ENCODE measurements around the gene SPRR3.

Gene SPRR3, protein sequence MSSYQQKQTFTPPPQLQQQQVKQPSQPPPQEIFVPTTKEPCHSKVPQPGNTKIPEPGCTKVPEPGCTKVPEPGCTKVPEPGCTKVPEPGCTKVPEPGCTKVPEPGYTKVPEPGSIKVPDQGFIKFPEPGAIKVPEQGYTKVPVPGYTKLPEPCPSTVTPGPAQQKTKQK

DNA sequence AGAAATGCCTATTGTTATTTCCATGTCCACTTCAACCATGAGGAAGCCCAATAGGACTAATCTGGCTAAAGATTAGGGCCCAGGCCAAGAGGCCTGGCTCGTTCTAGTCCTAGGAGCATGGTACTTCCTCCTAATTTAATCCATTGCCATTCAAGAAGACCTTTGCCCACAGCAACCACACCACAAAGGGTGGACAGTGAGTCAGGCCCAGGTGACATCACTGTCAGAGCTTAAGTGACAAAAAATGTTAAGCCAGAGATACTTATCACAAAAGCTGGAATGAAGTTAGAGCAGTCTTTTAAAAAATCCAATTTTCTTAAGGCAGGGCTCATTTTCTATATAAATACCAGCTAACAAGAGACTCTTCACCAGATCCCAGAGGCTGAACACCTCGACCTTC lies at the start of gene SPRR3:
Gene SPRR3, plus strand, starts transcription at position 368 of the 400 bp plus-strand sequence. CDS start 1,272 bp downstream, outside the sequence.
- DNase-seq (ENCODE audit: low read depth in 2 of 2, low spot score in 1 of 2), result no peak

DNA sequence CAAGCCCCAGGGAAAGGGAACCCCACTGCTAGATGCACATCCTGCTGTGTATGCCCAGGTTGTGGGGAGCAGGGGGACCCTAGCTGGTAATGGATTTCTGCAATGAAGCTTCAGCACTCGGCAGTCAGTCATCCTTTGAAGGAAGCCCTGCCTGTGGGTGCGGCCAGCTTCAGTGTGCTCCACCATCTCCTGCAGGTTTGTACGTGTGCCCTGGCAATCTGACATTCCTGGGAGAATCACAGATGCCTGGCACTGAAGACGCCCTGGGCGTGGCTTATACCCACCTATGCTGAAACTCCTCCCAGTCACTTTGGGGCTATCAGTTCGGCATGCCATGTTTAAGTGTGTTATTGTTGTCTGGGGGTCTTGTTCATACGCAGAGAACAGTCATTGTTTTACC lies 47.8 kb upstream of the SPRR3 start:
- DNase-seq (ENCODE audit: low read depth in 2 of 2, low spot score in 1 of 2), result no peak

DNA sequence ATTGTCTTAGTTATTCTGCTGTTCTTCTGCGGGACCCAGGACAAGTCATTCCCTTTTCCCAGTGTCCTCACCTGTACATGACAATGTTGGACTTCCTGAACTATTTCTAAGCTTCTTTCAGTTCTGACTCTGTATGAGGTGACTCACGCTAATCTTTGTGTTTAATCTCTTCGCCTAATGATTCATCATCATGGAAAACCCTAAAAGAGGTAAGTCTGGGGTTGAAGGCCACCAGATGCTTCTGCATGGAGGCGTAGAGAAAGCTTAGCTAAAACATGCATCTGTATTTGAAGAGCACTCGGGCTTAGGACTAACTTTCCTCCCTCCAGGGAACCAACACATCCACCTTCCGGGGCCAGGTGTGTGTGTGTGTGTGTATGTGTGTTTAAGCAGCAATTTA lies 47.1 kb upstream of the SPRR3 start:
- DNase-seq (ENCODE audit: low read depth in 2 of 2, low spot score in 1 of 2), result no peak

DNA sequence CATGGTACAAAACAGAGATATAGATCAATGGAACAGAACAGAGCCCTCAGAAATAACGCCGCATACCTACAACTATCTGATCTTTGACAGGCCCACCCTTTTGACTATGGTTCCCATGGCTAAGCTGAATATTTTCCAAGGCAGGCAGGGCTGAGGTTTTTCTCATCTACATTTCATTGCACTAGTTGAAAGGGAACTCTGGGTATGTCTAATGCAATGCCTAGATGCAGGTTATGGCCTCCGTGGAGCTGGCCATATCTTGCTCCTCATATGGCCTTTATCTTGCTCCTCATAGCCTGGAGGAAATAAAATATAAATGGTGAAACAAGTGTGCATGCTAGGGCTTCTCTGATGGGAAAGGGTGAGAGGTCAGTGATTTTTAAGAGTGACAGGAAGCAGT lies 44.0 kb upstream of the SPRR3 start:
- no peak for DNase-seq (ENCODE audit: low read depth in 2 of 2, low spot score in 1 of 2)

DNA sequence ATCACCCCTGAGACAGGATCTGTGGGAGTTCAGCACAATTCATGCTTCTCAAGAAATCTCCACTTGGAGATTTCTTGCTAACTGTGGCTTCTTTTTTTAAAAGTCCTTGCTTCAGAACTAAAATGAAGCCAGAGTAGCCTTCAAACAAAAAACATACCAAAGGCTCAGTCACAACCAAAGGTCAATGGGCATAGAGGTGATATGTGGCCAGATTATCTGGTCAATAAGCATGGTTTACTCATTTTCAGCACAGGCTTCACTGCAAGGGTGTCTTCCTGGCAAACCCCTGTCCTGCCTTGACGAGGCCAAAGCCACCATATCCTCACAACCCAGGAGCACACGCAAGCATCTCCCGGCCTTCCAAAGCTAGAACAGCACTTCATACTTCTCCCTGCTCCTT lies 42.3 kb upstream of the SPRR3 start:
- no peak for DNase-seq (ENCODE audit: low read depth in 2 of 2, low spot score in 1 of 2)

DNA sequence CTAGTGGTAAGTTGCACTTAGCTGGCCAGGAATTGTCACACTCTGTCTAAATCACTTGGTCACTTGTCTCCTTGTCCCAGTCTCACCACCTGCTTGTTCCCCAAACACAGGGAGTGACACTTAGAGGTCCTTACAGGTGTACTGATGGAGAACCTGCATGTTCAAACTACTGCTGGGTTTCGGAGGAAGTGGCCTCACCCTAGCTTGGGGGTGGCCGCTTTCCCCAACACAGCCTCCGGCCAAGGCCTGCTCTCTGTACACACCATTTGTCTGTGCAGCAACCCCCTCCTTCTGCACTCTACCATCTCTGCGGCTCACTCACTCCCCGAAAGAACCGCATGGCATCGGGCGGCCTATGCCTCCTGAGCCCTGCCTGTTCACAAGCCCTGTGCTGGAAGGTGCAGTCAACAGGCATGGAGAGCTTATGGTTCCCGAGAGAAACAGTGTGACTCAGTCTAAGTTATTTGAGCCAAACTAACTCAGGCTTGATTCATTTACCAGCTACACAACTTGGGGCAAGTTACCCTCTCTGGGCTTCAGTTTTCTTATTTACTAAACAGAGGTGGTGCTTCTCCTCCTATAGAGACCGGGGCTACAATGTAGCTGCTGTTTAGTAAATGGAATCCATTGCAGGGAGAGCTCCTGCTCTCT lies 41.6 kb upstream of the SPRR3 start:
- DNase-seq (ENCODE audit: low read depth in 2 of 2, low spot score in 1 of 2), result no peak

DNA sequence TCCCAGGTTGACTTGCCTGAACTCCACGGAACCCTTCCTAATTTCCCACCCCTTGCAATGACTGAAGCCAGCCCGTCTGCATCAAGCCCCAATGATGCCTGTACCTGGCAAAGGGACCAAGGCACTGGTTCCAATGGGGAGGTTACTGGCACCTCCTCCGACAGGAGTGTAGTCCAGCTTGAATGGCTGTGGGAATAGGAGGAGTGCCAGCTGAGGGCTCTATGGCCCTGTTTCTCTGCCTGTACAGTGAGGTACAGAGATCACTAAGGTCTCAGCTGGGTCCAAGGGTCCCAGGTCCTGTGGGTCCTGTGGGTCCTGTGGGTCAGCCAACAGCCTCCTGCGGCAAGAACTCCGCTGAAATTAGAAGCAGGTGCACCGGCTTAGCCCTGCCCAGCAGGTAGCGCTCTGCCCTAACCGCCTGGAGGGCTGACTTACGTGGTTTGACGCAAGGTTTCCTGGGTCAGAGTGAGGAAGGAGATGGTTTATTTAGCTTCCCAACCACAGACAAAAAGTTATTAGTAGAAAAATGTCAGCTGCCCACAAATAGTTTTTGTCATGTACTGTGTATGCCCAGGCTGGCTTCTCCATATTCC lies 41.0 kb upstream of the SPRR3 start:
- no peak for DNase-seq (ENCODE audit: low read depth in 2 of 2, low spot score in 1 of 2)

DNA sequence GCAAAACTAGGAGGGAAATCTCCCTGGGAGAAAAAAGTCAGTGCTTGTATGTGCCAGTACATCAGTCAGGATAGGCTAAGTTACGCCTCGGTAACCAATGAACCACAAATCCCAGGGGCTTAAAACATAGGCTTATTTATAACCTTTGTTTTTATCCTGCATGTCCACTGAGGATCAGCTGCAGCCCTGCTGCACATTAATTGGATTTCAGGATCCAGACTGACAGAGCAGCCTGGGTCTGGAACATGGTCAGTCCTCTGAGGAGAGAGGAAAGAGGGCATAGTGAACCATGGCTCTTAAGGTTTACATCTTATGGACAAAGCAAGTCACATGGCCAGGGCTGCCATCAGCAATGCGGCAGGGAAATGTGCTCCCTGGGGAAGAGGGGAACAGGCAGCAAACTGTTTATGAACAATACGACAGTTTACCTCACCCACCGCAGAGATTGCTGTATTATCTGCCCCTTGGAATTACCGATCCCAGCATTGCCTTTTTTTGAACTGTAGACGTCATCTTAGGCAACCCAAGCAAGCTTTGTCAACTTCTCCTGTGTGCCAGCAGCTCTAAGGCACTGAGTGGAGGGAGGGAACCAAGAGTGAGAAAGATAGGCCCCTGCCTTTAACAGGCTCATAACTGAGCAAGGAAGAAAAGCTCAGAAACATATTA lies 40.2 kb upstream of the SPRR3 start:
- no peak for DNase-seq (ENCODE audit: low read depth in 2 of 2, low spot score in 1 of 2)

DNA sequence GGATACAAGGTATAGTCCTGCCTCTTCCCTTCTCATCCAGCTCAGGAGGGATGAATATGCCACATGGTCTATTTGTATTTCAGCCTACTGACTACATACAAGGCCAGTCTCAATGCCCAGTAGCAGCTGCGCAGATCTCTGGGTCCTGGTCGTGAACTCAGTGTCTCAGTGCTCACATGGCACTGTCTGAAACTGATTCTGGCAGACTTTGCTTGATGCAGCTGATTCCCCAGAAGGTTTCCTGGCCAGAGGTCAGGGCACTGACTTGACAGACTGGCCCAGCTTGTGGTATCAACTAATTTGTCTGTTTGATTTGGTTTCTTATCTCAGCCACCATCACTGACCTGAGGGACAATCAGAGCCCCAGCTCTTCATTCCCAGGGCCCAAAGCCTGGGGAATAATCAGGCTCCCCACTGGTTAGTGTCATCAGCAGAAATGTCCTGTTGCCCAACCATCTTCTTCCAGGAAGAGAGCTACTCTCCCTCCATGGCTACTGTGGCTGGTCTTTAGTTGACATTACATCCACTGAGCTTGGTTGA lies 38.6 kb upstream of the SPRR3 start:
- no peak for DNase-seq (ENCODE audit: low read depth in 2 of 2, low spot score in 1 of 2)

DNA sequence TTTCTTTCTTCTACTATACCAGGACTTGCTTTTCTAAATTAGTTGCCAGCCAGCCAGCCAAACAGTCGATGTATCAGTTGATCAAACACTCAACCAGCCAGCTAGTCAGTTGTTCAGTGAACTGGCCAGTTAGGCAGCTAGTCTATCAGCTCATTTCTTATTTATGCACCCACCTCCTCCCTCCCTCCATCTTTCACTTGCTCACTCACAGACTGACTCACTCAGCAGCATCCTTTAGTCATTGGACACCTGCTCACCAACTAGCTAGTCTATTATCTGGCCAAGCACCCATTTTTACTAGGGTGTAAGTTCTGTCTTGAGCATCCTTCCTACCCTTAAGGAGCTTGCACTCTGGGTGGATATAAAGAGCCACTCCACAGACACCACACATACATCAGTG lies 37.0 kb upstream of the SPRR3 start:
- DNase-seq (ENCODE audit: low read depth in 2 of 2, low spot score in 1 of 2), result no peak

DNA sequence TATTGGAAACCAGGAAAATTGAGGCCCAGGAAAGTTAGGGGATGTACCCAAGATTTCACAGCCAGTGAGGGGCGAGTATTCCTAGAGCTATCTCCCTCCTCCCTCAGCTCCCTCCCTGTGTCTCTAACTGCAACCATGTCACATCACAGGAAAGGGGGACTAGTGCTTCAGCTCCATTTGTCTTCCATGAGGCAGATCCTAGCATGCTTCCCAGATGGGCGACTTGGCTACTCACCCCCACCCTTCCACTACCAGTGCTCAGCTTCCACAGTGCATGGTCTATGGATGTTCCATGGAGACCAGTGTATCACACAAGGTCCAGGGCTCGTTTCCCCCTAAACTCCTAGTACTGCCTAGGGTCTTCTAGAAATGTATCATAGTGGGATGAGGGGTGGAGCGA lies 35.7 kb upstream of the SPRR3 start:
- DNase-seq (ENCODE audit: low read depth in 2 of 2, low spot score in 1 of 2), result no peak

DNA sequence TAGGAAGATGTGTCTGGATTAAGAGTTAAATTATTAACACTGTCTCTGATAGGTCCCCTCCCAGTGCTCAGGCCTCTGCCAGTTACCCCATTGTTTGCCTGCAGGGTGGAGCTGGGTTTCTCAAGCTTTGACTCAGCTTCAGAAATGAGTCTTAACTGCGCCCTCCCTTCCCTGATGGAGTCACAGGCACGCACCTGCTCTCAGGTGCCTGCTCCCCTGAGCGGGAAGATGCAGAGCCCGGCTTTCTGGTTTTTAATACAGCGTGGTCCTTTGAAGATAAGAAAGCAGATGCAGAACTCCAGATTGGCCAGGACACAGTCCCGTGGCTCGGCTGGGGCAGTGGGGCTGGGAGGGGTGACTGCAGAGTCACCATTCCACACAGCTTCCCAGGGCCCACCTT lies 34.3 kb upstream of the SPRR3 start:
- no peak for DNase-seq (ENCODE audit: low read depth in 2 of 2, low spot score in 1 of 2)

DNA sequence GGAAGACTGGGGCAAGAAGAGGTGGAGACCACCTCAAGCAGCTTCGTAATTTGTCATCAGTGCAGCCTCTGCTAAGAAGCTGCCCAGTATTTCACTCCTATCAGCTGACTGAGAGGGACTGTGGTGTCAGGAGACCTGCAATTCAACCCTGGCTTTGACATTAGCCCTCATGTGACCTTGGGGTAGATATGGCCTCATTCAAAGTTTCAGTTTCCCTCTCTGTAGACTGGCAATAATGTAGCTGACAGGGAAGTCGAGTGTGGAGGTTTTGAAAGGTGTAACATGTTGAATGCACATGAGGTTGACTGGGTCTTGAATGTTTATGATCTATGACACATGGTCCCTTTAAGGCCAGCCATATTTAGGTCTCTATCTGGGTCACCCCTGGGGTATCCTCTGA lies 33.3 kb upstream of the SPRR3 start:
- DNase-seq (ENCODE audit: low read depth in 2 of 2, low spot score in 1 of 2), result no peak

DNA sequence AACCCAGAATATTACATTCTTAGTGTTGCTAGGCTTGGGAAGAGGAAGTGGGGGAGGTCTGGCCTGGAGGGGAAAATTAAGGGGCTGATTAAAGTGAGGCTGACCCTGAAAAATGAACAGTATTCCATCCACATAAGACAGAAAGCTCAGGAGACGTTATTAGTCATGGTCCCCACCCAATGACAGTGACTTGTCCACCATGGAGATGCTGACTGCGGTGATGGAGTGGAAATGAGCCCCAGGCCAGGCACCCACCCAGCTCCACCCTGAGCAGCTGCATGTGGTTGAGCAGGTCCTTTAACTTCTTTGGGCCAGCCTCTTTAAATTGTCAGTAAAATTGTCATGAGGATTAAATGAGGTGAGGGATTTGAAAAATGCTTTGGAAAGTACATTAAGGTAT lies 32.5 kb upstream of the SPRR3 start:
- no peak for DNase-seq (ENCODE audit: low read depth in 2 of 2, low spot score in 1 of 2)

DNA sequence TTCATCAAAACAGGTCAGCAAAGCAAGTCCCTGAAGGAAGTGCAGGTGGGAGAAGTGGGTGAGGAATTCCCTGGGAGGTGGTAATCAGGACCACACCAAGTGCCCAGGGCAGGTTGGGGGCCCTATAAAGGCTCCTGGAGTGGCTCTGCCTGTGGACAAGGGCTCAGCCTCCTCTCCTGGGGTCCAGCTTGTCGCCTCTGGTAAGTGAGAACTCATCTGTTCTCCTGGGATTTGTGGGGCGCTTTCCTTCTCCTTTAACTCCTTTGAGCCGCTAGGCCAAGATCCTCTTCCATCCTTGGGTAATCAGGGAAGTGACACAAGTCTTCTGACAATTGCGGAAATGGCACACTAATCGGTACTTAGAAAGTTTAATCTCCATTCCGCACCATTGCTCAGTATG lies 31.1 kb upstream of the SPRR3 start, which contains the start of gene SPRR4:
Gene SPRR4, plus strand, starts transcription at position 154 of the 400 bp plus-strand sequence. CDS start 1,243 bp downstream, outside the sequence.
- no peak for DNase-seq (ENCODE audit: low read depth in 2 of 2, low spot score in 1 of 2)

DNA sequence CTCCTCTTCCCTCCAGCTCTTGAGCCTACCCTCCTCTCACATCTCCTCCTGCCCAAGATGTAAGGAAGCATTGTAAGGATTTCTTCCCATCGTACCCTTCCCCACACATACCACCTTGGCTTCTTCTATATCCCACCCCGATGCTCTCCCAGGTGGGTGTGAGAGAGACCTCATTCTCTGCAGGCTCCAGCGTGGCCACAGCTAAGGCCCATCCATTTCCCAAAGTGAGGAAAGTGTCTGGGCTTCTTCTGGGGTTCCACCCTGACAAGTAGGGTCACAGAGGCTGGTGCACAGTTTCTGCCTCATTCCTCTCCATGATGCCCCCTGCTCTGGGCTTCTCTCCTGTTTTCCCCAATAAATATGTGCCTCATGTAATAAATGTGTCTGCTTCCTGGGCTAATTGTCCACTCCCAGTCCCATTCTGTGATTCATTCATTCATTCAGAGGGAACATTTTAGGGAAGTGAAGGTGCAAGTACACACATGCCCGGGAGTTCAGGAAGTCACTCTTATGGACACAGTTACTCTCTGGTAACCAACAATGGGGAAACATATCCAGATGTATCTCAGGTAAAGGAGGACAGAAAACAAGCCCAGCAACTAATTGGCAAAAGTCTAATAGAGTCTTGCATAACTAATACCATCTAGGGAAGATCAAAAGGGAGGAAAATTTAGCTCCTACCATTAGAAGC lies 29.2 kb upstream of the SPRR3 start:
- no peak for DNase-seq (ENCODE audit: low read depth in 2 of 2, low spot score in 1 of 2)

DNA sequence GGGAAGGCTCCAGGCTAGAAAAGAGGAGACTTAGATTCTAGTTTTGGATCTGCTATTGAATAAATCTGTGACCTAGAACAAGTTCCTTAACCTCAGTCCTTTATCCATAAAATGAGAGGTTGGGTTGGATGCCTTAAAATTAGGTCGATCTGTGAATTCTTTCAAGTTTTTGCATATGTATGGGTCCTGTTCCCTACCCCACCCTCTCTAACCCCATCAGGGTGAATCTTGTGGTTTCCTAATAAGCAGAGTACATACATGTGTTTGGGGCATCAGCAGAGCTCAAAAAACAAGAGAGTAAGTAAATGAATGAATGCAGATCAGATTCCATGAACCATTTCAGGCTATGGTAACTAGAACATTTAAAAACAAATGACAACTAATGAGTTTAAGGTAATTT lies 24.9 kb upstream of the SPRR3 start:
- DNase-seq (ENCODE audit: low read depth in 2 of 2, low spot score in 1 of 2), result no peak

DNA sequence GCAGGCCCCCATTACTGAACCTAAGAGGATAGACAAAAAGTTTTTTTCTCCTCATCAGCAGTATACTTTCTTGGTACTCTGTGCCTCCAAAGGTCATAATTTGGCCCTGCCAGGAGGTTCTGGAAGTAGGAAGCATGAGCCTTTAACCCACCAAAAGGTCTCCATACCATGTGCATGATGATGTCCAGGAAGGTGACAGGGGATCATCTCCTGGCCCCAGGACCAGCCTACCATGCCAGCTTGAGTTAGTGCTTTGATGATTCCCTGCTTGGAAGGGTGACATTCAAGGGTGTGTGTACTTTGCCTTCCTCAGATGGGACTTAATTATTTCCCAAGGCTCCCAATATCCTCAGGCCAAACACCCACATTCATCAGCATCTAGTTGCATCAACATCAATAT lies 23.9 kb upstream of the SPRR3 start:
- no peak for DNase-seq (ENCODE audit: low read depth in 2 of 2, low spot score in 1 of 2)

DNA sequence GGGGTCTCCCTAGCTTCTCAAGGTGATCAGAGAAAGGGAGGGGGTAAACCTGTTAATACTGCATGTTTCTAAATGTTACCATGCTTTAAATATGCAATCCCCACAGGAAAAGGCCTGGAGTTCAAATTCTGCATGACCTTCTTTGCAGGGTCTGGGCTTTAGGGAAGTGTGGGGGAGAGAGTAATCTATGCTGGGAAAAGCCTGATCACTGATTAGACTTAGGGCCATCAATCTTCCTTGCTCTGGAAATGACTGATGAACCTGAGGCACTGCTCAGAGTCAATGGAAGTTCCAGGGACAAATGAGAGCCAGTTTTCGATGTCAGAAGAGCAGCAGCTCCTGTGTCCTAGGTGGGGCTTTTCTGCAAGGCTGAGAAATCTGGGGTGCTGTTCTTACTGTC lies 20.9 kb upstream of the SPRR3 start:
- no peak for DNase-seq (ENCODE audit: low read depth in 2 of 2, low spot score in 1 of 2)

DNA sequence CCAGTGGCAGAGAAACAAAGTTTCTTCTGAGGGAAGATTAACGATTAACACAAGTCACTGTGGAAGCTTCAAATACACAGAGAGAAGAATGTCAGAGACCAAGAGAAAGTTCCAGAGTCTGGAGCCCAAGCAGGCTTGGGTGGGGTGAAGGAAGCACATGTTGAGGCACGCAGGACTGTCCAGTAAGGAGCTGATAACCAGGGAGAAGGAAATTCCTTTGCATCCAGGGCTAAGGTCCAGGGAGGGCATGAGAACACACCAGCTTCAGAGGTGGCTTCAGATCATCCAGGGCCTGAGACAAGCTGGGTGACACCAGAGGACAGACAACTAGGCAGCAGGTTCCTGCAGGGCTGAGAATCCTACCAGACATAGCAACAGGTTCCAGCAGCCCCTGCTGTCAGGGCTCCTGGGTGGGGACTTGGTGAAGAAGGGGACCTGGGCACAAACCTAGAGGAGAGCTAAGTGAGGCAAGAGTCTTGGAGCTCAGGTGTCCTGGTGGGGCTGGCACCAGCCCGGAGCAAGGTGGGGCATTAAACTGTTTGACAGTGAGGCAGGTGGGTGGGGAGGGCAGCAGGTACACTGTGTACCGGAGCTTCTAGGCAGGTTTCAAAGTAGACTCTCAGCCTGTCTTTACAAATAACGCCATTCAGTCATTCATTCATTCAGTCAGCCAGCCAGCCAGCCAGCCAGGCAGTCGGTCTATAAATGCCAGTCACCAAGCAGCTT lies 20.2 kb upstream of the SPRR3 start:
- no peak for DNase-seq (ENCODE audit: low read depth in 2 of 2, low spot score in 1 of 2)

DNA sequence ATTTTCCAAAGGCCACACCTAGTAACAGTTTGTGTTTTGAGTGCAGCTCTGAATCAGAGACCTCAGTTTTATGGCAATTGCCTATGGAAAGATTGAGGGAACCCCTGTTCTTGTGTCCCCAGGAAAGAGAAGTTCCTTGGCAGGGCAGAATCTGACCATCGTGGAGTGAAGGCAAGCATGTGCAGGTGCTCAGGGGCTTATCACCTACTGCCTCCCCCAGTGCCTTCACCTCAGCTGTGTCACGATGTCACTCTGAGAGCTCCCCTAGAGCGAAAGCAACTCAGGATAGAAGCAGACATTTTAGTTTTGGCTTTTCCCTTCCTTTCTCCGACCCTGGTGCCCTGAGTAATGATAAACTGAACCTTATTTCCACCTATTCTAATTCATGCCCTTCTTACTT lies 19.5 kb upstream of the SPRR3 start:
- DNase-seq (ENCODE audit: low read depth in 2 of 2, low spot score in 1 of 2), result no peak

Data from stimulated activated CD8-positive, alpha-beta memory T cell treated with anti-CD3 and anti-CD28 coated beads, Interleukin-4, amount 100 ng/mL, for 4 hours (primary cell).